Suprapubic skin (tissue), 4 donors: ENCODE data around the gene ULK4. TPM values are rescaled to one million over a fixed set of nuclear protein-coding genes. Genes with fewer than 3 reads are reported as not detected.
"Not testable (repeated sequence)": the region's sequence is repeated elsewhere in the genome, so short reads cannot be mapped to it uniquely, and the experiment has no call there.

Experiments used
- DNase-seq, 2 donors: peaks; one replicate each; pipeline ENCODE4 v3.0.0-alpha.2; 2019; ENCODE audit warnings: low spot score in 2 of 2
- H3K27ac ChIP-seq: fragments of 200-600 bp; sonication (generic); one replicate; pipeline ENCODE4 v1.5.1; 2019
- H3K27me3 ChIP-seq: fragments of 200-600 bp; sonication (generic); one replicate; pipeline ENCODE4 v1.5.1; 2019
- H3K36me3 ChIP-seq: fragments of 200-600 bp; sonication (generic); one replicate; pipeline ENCODE4 v1.5.1; 2019
- H3K4me1 ChIP-seq: fragments of 200-600 bp; sonication (generic); one replicate; pipeline ENCODE4 v1.5.1; 2019
- H3K4me3 ChIP-seq: fragments of 200-600 bp; sonication (generic); one replicate; pipeline ENCODE4 v1.5.1; 2019; ENCODE audit warnings: mild to moderate bottlenecking
- H3K9me3 ChIP-seq: fragments of 200-600 bp; sonication (generic); one replicate; pipeline ENCODE4 v1.5.1; 2019
- EP300 ChIP-seq: sonication (generic); formaldehyde crosslinking; IDR thresholded peaks from one replicate; pipeline ENCODE4 v1.6.1; 2017; ENCODE audit warnings: antibody characterized with exemption
- POLR2A ChIP-seq, 2 donors: fragments of 450-650 bp; IDR thresholded peaks; one replicate each; pipeline ENCODE4 v1.6.1; 2017; ENCODE audit warnings: antibody characterized with exemption in 2 of 2, mild to moderate bottlenecking in 2 of 2, moderate library complexity in 2 of 2
- POLR2AphosphoS5 ChIP-seq, 3 donors: sonication (generic); formaldehyde crosslinking; IDR thresholded peaks; one replicate each; pipeline ENCODE4 v1.6.1; 2017; ENCODE audit warnings: antibody characterized with exemption in 3 of 3
- WGBS: methylation state at CpG from one replicate; pipeline ENCODE4 v1.1.5; 2018; 5-methylcytosine and 5-hydroxymethylcytosine counted together
- total RNA-seq, 4 donors: library from RNA; depleted of rRNA; stranded (reverse); fragments of >200 nt; gene quantifications; one replicate each; pipeline ENCODE4 v1.1.0, GENCODE V29; 2016
- TF ChIP-seq, protein P1 (sequence below), 2 donors: fragments of 200-600 bp in 1 of 2; fragments of 450-650 bp in 1 of 2; sonication (generic) in 1 of 2; IDR thresholded peaks; one replicate each; pipeline ENCODE4 v1.5.1; 2016 to 2019; ENCODE audit warnings: antibody characterized with exemption in 2 of 2, mild to moderate bottlenecking in 1 of 2, moderate library complexity in 1 of 2

ULK4 gene
- total RNA-seq, 4 donors from 2014 or later: 11.7 to 21.7 (median 16.6) TPM

DNA sequence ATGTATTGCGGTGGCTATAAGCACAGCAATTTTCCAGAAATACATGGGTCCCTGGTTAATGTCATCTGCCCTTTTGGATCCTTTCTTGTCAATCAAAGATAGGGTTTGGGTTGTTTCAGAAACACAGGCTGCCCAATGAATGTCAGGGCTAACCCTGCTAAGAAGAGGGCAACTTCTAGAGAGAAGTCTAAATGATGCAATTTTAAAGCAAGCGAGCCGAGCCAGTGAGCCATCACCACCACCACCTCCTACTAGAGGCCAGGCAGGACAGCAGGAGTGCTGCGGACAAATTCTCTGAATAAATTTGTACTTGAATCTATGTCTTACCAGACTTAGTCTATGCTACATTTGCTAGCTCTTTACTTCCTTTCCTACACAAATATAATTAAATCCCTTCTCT, 514.2 kb downstream of the ULK4 start:
- no peak for DNase-seq
- Histone ChIP-seq H3K9me3 (no peaks in the 10 kb centered on the region), H3K4me3 (no peak overlapping the region), H3K4me1 (no peaks in the 10 kb centered on the region), H3K27ac (no peak overlapping the region), H3K36me3 (no peaks in the 10 kb centered on the region), H3K27me3 (no peaks in the 10 kb centered on the region)
- TF ChIP-seq, protein P1, sequence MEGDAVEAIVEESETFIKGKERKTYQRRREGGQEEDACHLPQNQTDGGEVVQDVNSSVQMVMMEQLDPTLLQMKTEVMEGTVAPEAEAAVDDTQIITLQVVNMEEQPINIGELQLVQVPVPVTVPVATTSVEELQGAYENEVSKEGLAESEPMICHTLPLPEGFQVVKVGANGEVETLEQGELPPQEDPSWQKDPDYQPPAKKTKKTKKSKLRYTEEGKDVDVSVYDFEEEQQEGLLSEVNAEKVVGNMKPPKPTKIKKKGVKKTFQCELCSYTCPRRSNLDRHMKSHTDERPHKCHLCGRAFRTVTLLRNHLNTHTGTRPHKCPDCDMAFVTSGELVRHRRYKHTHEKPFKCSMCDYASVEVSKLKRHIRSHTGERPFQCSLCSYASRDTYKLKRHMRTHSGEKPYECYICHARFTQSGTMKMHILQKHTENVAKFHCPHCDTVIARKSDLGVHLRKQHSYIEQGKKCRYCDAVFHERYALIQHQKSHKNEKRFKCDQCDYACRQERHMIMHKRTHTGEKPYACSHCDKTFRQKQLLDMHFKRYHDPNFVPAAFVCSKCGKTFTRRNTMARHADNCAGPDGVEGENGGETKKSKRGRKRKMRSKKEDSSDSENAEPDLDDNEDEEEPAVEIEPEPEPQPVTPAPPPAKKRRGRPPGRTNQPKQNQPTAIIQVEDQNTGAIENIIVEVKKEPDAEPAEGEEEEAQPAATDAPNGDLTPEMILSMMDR (IDR thresholded peaks at IDR 0.05): no peak
- TF ChIP-seq POLR2A (IDR thresholded peaks at IDR 0.05) (no peak), POLR2AphosphoS5 (IDR thresholded peaks at IDR 0.05) (no peak), EP300 (no peak)
- WGBS: 98% methylated on average over 4 of the region's 4 CpGs

DNA sequence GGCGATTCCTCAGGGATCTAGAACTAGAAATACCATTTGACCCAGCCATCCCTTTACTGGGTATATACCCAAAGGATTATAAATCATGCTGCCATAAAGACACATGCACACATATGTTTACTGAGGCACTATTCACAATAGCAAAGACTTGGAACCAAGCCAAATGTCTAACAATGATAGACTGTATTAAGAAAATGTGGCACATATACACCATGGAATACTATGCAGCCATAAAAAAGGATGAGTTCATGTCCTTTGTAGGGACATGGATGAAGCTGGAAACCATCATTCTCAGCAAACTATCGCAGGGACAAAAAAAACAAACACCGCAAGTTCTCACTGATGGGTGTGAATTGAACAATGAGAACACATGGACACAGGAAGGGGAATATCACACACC, 515.6 kb downstream of the ULK4 start:
- H3K27me3 ChIP-seq, DNase-seq, H3K9me3 ChIP-seq, H3K4me3 ChIP-seq, H3K27ac ChIP-seq, H3K4me1 ChIP-seq, H3K36me3 ChIP-seq: not testable (repeated sequence)
- WGBS: 83% methylated on average over 3 of the region's 3 CpGs

DNA sequence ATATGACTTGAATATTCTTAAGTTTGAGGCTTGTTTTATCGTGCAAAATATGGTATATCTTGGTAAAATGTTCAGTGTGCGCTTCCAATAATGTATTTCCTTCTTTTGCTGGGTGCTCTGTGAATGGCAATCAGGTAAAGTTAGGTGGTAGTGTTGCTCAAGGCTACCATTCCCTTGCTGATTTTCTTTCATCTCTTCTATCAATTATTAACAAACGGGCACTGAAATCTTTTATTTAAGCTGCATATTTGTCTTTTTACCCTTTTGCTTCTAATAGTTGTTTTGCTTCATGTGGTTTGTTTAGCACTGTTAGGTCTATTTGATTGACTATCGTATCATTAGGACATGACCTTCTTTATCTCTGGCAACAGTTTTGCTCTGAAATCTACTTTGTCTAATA, 520.3 kb downstream of the ULK4 start:
- no peak for DNase-seq
- no peaks in the 10 kb centered on the region for H3K36me3 ChIP-seq
- no peak overlapping the region for H3K4me3 ChIP-seq
- no peak for TF ChIP-seq POLR2AphosphoS5 (IDR thresholded peaks at IDR 0.05)
- TF ChIP-seq, protein P1 (IDR thresholded peaks at IDR 0.05): no peak
- no peaks in the 10 kb centered on the region for H3K4me1 ChIP-seq
- H3K9me3 ChIP-seq: no peaks in the 10 kb centered on the region
- WGBS: 92% methylated on average over 4 of the region's 4 CpGs
- no peak overlapping the region for H3K27ac ChIP-seq
- H3K27me3 ChIP-seq: no peaks in the 10 kb centered on the region

DNA sequence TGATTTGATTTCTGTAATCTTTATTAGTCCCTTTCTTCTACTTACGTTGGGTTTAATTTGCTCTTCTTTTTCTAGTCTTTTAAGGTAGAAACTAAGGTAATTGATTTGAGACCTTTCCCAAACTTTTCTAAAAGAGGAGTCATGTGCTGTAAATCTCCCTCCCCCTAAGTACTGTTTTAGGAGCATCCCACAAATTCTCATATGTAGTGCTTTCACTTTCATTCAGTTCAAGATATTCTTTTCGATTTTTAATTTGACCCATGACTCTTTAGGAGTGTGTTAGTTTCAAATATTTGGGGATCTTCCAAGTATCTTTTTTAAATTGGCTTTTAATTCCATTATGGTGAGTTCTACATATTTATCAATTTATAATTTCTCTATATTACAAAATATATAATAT, 520.8 kb downstream of the ULK4 start:
- DNase-seq: no peak
- WGBS: 92% methylated on average over 2 of the region's 2 CpGs
- no peaks in the 10 kb centered on the region for H3K36me3 ChIP-seq

DNA sequence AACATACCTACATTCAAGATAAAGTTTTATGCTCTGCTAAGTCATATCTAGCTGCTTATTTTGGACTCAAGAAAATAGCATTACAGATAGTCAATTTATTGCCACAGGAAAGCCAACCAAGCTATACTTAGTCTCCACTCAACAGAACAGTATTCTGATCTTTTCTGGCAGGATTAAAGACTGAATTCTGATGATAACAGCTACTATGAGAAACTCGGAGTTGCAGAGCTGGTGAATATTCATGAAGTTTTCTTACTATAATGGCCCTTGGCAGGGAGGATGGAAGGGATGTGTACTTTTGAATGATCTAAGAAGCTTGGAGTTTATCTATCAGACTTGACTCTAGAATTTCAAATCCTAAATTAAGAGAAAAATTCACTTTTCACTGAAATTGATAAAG, 524.9 kb downstream of the ULK4 start:
- Histone ChIP-seq H3K4me1 (no peaks in the 10 kb centered on the region), H3K36me3 (no peaks in the 10 kb centered on the region), H3K9me3 (no peaks in the 10 kb centered on the region), H3K4me3 (no peak overlapping the region), H3K27ac (no peak overlapping the region), H3K27me3 (no peaks in the 10 kb centered on the region)
- 81% methylated on average over 1 of the region's 1 CpG for WGBS
- DNase-seq: no peak
- TF ChIP-seq EP300 (no peak), POLR2AphosphoS5 (IDR thresholded peaks at IDR 0.05) (no peak), POLR2A (IDR thresholded peaks at IDR 0.05) (no peak)
- TF ChIP-seq, protein P1 (IDR thresholded peaks at IDR 0.05): no peak

More for the DNA sequence above, 520.8 kb downstream of the ULK4 start:
- Histone ChIP-seq H3K27me3 (no peaks in the 10 kb centered on the region), H3K9me3 (no peaks in the 10 kb centered on the region), H3K4me1 (no peaks in the 10 kb centered on the region), H3K27ac (no peak overlapping the region), H3K4me3 (no peak overlapping the region)
- TF ChIP-seq, protein P1 (IDR thresholded peaks at IDR 0.05): no peak
- TF ChIP-seq EP300 (no peak), POLR2A (IDR thresholded peaks at IDR 0.05) (no peak), POLR2AphosphoS5 (IDR thresholded peaks at IDR 0.05) (no peak)

DNA sequence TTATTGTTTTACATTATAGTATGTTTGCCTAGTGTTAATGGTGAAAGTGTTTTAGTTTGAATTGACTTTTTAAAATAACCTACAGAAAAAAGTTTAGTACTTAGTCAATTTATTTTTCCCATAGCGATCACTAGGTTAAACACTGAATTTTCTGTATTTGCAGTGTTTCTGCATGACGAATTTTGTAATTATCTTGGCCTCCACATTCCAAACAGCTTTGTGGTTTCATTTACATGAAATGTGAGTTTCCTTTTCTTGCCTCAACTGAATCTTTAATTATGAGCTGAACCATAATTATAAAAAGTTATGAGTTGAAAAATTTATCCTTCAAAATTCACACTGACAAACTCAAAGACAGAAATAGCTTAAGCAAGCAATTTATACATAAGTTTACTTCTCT, 527.1 kb downstream of the ULK4 start:
- H3K9me3 ChIP-seq: no peaks in the 10 kb centered on the region
- no peaks in the 10 kb centered on the region for H3K27me3 ChIP-seq
- TF ChIP-seq POLR2A (IDR thresholded peaks at IDR 0.05) (no peak), POLR2AphosphoS5 (IDR thresholded peaks at IDR 0.05) (no peak), EP300 (no peak)
- TF ChIP-seq, protein P1 (IDR thresholded peaks at IDR 0.05): no peak
- 74% methylated on average over 2 of the region's 2 CpGs for WGBS
- H3K4me3 ChIP-seq: no peak overlapping the region
- H3K27ac ChIP-seq: no peak overlapping the region
- no peaks in the 10 kb centered on the region for H3K36me3 ChIP-seq
- no peak for DNase-seq
- H3K4me1 ChIP-seq: no peaks in the 10 kb centered on the region
